ENCODE results near the gene DLAT.
"Not testable (repeated sequence)": the region's sequence is repeated elsewhere in the genome, so short reads cannot be mapped to it uniquely, and the experiment has no call there.

Gene DLAT

DNA sequence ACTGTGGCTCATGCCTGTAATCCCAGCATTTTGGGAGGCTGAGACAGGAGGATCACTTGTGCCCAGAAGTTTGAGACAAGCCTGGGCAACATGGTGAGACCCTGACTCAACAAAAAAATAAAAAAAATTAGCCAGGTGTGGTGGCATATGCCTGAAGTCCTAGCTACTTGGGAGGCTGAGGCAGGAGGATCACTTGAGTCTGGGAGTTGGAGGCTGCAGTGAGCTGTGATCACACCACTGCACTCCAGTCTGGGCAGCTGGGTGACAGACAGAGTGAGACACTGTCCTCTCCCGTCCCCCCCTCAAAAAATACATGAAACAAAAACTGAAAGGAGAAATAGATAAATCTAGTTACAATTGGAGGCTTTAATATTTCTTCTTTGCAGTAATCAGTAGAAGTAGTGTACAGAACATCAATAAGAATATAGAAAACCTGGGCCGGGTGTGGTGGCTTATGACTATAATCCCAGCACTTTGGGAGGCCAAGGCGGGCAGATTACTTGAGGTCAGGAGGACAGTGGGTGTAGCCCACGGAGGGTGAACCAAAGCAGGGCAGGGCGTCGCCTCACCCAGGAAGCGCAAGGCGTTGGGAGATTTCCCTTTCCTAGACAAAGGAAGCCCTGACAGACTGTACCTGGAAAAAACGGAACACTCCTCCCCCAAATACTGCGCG is 19.6 kb upstream of the DLAT start:
- no peak for DNase-seq (ENCODE audit: low spot score)

DNA sequence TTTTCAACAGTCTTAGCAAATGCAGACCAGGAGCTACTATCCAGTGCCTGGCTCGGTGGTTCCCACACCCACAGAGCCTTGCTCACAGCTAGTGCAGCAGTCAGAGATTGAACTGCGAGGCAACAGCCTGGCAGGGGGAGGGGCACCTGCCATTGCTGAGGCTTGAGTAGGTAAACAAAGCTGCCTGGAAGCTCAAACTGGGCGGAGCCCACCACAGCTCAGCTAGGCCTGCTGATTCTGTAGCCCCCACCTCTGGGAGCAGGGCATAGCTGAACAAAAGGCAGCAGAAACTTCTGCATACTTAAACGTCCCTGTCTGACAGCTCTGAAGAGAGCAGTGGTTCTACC is 19.1 kb upstream of the DLAT start:
- DNase-seq (ENCODE audit: low spot score) = not testable (repeated sequence)

DNA sequence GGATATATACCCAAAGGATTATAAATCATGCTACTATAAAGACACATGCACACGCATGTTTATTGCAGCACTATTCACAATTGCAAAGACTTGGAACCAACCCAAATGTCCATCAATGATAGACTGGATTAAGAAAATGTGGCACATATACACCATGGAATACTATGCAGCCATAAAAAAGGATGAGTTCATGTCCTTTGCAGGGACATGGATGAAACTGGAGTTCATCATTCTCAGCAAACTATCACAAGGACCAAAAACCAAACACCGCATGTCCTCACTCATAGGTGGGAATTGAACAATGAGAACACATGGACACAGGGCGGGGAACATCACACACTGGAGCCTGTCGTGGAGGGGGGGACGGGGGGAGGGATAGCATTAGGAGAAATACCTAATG is 13.8 kb upstream of the DLAT start:
- not testable (repeated sequence) for DNase-seq (ENCODE audit: low spot score)

DNA sequence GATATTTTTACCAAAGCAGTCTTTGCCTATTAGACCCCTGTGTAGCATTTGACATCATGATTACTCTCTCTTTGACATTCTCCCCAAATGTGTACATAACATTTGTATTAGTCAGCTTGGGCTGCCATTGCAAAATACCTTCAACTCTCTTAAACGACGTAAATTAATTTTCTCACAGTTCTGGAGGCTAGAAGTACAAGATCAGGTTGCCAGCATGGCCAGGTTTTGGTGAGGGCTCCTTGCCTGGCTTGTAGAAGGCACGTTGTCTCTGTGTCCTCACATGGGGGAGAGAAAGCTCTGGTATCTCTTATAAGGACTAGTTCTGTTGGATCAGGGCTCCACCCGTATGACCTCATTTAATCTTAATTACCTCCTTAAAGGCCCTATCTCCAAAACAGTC is 12.3 kb upstream of the DLAT start:
- DNase-seq (ENCODE audit: low spot score) = no peak

DNA sequence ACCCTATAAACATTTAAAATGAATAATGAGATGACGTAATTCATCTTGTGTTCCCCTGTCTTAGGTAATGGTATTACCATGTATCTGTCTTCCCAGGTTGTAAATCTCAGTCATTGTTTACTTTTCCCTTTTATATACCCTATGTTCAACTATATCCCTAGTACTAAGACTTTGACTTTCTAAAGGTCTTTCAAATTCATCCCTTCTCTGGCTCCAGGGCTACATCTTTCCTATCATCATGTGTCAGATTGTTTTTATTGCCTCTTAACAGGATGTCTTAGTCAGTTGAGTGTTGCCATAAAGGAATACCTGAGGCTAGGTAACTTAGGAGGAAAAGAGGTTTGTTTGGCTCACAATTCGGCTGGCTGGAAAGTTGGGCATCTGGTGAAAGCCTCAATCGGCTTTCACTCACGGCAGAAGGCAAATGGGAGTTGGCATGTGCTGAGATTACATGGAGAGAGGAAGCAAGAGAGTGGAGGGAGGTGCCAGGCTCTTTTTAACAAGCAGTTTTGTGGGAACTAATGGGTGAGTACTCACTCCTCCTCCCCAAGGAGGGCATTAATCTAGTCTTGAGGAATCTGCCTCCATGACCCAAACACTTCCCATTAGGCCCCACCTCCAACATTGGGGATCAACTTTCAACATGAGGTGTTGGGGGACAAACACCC is 11.6 kb upstream of the DLAT start:
- DNase-seq (ENCODE audit: low spot score) = no peak

DNA sequence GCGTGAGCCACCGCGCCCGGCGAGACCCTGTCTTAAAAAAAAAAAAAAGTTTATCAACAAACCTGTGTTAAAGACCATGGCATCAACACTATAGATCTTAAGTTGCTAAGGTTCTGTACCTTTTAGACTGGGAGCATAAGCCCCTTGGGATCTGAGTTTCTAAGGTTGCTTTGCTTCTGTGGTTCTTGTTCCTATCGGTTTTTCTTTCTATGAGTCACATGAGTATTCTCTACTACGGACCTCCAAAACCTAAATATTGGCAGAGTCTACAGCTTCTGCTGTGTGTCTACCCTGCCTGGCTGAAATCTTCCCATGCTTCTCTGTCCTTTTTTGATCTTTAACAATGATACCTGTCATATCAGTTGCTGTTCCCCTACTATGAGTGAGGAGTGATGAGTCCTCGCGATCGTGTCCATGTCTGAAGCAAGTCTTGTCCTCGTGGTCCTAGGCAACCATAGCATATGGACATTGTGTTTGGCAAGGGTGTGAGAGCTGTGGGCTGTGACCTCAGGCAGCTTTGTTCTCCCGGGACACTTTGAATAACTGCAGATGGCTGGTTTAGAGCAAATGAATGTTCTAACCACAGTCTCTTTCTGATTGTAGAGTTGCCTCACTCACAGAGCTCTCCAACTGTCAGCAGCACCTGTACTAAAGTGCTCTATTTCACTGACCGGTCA is 9.0 kb upstream of the DLAT start:
- DNase-seq (ENCODE audit: low spot score) = no peak

DNA sequence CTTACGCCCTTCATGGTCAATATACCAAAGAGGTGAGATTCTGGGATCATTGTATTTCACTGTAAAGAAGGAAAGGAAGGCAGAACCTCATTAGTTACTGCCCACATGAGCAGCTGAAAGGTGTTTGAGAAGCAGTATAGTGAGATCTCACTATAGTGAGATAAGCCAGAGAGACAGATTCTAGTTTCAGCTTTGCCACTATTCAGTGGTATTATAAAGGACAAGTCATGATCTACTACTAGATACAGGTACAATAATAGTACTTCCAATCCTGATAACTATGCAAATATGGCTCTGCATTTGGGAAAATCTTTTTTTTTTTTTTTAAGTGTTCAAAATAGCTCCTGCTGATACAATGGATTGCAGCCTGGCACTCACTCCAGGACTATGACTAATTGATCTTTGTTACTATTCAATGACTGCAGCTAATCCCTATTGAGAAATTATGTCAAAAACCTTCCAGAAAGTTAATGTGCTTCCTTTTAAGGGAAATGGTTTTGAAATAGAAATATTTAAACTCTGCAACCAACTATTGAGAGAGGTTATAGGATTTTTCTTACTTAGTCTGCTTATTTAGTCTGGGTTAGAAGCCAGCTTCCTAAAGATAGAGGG is 8.3 kb upstream of the DLAT start:
- DNase-seq (ENCODE audit: low spot score) = no peak

DNA sequence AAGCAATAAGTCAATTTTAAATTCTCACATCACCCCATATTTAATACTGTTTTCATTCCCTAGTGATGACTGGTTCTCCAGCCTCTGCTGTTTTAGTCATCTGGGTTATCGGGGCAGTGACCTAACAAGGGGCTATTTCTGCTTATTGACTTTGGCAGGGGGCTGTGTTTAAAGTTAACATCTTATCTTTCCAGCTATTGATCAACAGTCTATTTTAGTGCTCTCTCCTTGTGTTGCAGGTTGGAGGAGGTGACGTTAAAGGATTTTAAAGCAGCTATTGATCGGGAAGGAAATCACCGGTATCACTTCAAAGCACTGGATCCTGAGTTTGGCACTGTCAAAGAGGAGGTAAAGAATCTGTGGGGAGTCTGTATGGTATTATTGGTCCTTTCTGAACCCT is 7.7 kb upstream of the DLAT start:
- no peak for DNase-seq (ENCODE audit: low spot score)

DNA sequence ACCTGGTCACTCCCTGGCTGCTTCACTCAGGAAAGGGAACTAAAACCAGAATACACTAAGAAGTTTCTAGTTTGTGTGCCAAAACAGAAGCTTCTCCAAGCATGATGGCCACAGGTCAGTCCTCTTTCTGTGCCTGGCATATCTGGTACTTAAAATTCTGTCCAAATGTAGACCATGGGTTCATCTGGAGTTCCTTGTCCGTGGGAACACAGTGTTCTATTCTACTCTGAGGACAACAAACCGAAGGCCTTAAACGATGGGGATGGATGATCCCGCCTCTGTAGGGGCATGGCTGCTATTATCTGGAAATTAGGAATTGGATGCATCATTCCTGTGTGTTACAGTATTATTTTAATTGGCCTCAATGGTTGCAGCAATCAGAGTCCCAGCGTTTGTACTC is 6.1 kb upstream of the DLAT start:
- no peak for DNase-seq (ENCODE audit: low spot score)

DNA sequence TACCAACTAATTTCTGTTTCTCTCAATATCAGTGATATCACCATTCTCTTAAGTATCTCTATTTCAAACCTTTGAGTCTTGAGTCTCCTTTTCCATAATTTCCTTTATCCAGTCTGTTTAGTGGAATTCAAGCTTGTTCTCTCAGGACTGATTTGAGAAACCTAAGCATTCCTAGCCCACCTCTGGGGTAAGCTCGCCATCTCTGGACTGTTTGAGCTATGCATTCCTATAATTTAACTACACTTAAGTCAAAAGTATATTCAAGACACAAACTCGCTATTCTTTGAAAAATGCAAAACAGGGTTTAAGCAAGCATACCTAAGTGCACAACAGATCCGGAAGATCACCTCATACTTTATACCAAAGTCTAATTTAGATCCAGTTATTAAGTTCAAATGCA is 2.1 kb upstream of the DLAT start:
- DNase-seq (ENCODE audit: low spot score) = no peak

DNA sequence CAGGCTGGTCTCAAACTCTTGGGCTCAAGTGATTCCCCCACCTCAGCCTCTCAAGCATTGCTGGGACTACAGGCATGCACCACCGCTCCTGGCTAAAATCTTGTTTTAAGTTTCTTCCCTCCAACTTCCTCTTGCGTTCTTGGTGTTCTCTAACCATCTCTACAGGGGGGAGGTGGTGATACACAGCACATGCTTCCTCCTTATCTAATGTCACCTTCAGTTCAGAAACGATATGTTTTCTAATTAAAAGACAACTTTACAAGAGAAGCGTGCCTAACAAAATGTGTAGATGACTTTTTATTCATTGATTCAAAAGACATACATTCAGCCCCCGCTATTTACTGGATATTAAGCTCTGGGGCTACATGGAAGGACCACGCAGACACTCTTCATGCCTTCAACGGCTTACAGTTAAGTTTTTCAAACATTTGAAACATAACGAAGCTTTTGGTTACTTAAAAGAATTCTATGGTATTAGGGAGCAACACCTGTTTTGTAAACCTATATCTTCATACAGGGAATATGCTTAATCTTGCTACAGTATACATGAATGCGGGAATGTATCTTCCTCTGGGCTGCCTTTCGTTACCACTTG is 933 bp upstream of the DLAT start:
- peak; percentile 15 for DNase-seq (ENCODE audit: low spot score)

DNA sequence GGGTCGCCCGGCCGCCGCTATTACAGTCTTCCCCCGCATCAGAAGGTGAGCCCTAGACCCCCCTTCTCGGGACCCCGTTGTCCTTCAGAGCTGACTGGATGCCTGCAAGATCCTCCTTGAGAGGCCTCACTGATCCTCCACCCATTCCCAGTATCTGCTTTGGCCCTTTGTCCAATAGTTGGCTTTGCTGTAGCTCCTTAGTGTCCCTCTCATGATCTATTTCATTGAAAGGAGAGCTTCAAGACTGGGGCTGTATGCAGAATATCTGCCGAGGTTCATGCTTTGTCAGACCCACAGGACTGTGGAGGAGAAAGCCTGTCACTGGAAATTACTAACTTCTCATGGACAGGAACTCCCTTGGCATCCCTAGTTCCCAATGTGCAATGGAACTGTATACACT is 499 bp downstream of the DLAT start:
- DNase-seq (ENCODE audit: low spot score) = peak; percentile 32

DNA sequence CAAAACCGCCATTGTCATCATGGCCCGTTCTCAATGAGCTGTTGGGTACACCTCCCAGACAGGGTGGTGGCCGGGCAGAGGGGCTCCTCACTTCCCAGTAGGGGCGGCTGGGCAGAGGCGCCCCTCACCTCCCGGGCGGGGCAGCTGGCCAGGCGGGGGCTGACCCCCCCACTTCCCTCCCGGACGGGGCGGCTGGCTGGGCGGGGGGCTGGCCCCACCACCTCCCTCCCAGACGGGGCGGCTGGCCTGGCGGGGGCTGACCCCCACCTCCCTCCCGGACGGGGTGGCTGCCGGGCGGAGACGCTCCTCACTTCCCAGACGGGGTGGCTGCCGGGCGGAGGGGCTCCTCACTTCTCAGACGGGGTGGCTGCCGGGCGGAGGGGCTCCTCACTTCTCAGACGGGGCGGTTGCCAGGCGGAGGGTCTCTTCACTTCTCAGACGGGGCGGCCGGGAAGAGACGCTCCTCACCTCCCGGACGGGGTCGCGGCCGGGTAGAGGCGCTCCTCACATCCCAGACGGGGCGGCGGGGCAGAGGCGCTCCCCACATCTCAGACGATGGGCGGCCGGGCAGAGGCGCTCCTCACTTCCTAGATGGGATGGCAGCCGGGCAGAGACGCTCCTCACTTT is 1.7 kb downstream of the DLAT start:
- DNase-seq (ENCODE audit: low spot score) = not testable (repeated sequence)

DNA sequence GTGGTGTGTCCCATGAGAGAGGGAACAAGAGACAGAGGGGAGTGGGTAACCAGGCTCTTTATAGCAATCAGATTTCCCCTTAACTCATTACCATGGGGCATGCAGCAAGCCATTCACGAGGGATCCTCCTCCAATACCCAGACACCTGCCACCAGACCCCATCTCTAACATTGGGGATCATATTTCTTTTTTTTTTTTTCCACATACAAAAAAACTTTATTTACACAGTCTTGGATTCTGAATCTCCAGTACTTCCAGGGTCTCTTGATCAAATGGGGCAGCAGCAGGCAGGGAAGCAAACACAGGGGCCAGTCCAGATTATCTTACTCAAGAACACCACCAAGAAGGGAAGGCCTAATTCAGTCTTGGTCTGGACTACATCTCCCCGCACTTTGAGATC is 4.3 kb downstream of the DLAT start:
- DNase-seq (ENCODE audit: low spot score) = no peak

DNA sequence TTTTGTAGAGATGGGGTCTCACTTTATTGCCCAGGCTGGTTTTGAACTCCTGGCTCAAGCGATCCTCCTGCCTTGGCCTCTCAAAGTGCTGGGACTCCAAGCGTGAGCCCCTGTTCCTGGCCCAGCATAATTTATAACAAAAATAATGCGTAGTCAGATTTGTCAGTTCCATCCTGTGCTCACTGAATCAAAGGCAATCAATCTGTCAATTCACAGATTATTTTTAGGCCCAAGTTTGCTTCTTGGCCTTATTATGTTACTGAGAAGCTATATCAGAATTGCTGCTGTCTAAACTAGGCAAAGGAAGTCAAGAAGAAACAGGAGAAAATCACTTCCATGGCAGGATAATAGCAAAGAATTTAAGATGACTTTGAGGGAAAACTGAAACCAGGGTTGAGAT is 8.7 kb downstream of the DLAT start:
- DNase-seq (ENCODE audit: low spot score) = no peak

DNA sequence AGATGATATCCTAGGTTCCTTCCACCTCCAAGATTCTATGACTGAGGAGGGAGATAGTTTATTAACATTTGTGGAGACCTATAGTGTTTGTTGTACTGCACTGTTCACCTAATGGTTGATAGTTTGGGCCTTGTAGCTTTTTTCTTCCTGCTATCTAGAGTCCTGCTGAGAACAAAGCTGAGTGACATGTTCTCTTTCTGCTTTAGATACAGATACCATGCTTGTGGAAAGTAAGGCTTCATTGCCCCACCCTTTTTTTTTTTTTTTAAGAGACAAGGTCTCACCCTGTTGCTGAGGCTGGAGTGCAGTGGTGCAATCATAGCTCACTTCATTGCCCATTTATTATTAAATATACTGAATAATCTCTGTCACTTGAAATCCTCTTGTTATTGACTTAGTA is 12.3 kb downstream of the DLAT start:
- DNase-seq (ENCODE audit: low spot score) = no peak

DNA sequence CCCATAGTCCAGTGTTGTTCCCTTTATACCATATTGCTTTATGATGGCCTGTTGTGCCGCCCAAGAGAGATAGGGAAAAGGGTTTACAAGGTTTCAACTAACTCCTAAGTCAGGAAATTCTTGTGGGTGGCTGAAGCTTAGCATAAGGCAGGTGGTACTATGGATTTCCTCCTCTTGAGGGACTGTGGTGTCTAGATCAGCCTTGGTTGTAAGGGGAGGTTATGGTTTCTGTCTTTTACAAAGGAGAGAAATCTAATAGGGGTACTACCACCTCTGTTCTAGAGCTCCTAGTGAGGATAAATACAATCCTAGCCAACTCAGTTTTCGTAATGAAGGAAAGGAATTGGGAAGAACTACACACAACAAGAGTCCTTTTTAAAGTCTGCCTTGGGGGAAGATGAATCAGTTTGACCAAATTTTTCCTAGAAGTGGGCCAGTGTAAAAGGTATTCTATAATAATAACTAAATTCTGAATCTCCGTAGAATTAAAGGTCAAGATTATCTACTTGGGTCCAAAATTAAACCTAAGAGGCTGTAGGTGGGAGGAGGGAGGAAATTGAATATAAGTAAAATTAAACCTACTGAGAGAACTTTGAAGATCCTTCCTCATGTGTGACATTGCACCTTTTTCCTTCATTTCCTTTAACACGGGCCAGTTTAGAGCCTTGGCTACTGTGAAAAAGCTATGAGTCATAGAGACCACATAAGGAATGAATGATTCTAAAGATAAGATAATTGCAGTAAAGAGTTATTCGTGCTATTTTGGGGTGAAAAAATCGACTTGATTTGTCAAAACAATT is 17.2 kb downstream of the DLAT start:
- DNase-seq (ENCODE audit: low spot score) = no peak

DNA sequence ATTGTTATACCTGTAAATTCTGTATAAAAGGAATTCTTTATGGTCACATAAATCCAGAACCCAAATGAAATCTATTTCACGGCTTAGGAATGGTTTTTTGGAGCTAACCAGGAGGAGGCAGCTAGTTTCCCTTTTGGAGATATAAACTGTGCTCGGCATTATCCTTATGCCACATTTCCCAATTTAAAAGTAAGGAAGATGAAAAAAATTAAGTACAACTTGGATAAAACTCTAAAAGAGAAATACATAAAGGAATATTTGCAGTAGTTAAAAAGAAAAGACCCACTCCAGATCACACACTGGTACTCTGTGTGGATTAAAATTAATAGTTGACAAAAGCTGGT is 17.7 kb downstream of the DLAT start:
- DNase-seq (ENCODE audit: low spot score) = no peak

DNA sequence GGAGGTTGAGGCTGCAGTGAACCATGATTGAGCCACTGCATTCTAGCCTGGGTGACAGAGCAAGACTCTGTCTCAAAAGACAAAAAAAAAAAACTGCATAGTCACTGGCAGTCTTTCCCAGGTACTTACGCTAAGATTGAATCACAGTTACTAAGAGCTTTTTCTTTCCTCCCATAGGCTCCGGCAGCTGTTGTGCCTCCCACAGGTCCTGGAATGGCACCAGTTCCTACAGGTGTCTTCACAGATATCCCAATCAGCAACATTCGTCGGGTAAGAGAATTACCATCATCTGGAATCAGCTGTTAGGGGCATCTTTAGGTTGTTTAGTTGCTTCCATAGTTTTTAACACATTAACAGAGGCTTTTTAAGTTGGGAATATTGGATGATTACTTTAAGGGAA is 19.8 kb downstream of the DLAT start:
- DNase-seq (ENCODE audit: low spot score) = no peak

DNA sequence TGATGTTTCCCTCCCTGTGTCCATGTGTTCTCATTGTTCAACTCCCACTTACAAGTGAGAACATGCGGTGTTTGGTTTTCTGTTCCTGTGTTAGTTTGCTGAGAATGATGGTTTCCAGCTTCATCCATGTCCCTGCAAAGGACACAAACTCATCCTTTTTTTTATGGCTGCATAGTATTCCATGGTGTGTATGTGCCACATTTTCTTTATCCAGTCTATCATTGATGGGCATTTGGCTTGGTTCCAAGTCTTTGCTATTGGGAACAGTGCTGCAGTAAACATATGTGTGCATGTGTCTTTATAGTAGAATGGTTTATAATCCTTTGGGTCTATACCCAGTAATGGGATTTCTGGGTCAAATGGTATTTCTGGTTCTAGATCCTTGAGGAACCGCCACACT is 21.4 kb downstream of the DLAT start:
- DNase-seq (ENCODE audit: low spot score) = not testable (repeated sequence)

DNA sequence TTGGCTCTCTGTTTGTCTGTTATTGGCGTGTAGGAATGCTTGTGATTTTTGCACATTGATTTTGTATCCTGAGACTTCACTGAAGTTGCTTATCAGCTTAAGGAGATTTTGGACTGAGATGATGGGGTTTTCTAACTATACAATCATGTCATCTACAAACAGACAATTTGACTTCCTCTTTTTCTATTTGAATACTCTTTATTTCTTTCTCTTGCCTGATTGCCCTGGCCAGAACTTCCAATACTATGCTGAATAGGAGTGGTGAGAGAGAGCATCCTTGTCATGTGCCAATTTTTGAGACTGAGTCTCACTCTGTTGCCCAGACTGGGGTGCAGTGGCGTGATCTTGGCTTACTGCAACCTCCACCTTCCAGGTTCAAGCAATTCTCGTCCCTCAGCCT is 23.0 kb downstream of the DLAT start:
- DNase-seq (ENCODE audit: low spot score) = not testable (repeated sequence)

DNA sequence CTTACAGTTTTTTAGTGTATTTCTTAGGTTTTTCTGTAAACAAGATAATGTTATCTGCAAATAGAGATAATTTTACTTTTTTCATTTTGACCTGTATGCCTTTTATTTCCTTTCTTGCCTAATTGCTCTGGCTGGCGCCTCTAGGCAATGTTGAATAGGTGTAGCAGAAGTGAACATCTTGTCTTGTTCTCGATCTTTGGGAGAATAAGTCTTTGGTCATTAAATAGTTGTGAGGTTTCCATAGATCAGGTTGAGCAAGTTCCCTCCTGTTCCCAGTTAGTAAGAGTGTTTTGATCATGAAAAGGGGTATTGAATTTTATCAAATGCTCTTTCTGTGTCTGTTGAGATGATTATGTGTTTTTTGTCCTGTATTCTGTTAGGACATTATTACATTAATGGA is 24.6 kb downstream of the DLAT start:
- DNase-seq (ENCODE audit: low spot score) = no peak
